NB4 (cell line): Measurements from ENCODE around the gene CALML6.

ENCODE experiments used
- DNase-seq: peaks from one replicate; pipeline ENCODE4 v3.0.0; 2010; ENCODE audit warnings: low read depth
- H3K4me3 ChIP-seq: one replicate; pipeline ENCODE4 v1.5.1; 2011; ENCODE audit warnings: mild to moderate bottlenecking, low read depth, low read length, moderate library complexity
- MYC ChIP-seq: IDR thresholded peaks from 2 replicates; pipeline ENCODE4 v1.6.1; 2011; ENCODE audit warnings: low read depth, low read length
- POLR2A ChIP-seq: IDR thresholded peaks from 2 replicates; pipeline ENCODE4 v1.6.1; 2011; ENCODE audit warnings: mild to moderate bottlenecking; ENCODE audit not compliant: insufficient read length; ENCODE audit errors: extremely low read depth
- TF ChIP-seq, protein P1 (sequence below): IDR thresholded peaks from one replicate; pipeline ENCODE4 v1.5.1; 2012; ENCODE audit warnings: low read depth, low read length
- TF ChIP-seq, protein P2 (sequence below): IDR thresholded peaks from 2 replicates; pipeline ENCODE4 v1.6.1; 2011; ENCODE audit warnings: low read depth, low read length

CALML6 gene

DNA sequence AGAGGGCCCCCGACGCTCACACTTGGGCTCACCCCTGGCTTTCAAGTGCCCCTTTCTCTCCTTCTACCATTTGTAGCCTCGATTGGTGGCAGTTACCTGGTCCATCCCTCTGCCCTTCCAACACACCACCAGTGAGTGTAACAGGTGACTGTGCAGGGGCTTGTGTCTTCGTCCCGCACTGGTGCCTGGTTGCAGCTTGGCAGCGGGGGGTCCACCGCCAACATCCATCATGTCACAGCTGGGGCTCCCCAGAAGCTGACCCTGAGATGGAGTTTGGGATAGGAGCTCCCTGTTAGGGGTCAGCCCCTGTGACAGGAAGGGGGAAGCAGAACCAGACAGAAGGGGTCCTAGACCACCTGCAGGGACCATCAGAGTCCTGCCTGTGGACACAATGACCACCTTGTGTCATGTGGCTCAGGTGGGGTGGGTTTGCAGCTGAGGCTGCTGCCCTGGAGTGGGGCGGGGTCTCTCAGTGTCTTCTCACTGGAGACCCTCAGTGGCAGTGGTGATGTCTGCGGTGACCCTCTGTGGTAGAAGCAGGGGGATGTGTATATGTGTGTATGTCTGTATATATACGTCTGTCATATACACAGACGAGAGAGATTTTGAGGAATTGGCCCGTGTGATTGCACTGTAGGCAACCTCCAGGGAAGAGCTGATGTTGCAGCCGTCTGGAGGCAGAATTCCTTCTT is 3.6 kb upstream of the CALML6 start:
- H3K4me3 ChIP-seq, result no peak overlapping the region
- TF ChIP-seq MYC, result no peak
- TF ChIP-seq, protein P1, sequence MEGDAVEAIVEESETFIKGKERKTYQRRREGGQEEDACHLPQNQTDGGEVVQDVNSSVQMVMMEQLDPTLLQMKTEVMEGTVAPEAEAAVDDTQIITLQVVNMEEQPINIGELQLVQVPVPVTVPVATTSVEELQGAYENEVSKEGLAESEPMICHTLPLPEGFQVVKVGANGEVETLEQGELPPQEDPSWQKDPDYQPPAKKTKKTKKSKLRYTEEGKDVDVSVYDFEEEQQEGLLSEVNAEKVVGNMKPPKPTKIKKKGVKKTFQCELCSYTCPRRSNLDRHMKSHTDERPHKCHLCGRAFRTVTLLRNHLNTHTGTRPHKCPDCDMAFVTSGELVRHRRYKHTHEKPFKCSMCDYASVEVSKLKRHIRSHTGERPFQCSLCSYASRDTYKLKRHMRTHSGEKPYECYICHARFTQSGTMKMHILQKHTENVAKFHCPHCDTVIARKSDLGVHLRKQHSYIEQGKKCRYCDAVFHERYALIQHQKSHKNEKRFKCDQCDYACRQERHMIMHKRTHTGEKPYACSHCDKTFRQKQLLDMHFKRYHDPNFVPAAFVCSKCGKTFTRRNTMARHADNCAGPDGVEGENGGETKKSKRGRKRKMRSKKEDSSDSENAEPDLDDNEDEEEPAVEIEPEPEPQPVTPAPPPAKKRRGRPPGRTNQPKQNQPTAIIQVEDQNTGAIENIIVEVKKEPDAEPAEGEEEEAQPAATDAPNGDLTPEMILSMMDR, result no peak
- TF ChIP-seq, protein P2, sequence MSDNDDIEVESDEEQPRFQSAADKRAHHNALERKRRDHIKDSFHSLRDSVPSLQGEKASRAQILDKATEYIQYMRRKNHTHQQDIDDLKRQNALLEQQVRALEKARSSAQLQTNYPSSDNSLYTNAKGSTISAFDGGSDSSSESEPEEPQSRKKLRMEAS, result no peak
- TF ChIP-seq POLR2A, result no peak
- no peak for DNase-seq

DNA sequence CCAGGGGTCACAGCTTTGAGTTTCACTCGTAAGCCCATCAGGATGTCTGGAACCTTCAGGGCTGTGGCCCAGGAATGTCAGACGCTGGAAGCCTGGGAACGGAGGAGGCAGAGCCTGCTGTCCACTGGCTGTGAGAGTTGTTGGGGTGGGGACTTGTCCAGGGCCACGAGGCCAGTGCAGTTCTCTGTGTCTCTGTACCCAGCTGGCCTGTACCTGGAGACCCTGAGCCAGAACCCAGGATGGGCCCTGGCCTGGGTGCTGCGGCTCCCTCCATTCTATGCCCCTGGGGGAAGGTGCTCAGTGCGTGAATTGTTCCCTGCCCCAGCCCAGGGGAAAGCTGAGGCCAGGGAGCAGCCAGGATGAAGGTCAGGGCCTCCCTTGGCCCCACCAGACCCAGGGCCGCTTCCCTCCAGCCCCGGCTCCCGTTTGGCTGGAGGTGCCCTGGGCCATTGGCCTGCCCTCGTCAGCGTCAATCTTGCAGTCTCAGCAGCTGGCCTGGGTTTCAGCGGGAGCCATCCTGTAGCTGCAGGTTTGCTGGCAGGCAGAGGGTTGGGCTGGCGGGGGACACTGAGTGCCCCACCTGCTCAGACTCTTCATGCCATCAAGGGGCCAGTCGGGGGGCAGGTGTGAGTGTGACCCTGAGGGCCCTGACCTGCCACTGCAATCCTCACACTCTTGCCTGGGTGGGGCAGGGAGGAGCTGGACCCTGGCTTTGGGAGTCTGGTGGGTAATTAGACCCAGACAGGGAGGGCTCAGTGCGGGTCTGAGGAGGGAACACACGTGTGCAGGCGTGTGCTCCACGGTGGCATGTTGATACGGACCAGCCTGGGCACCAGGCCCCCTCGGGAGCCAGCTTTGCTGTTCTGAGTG is 724 bp upstream of the CALML6 start:
- TF ChIP-seq, protein P1, result no peak
- TF ChIP-seq MYC (no peak), POLR2A (no peak)
- TF ChIP-seq, protein P2, result no peak
- DNase-seq, result no peak
- no peak overlapping the region for H3K4me3 ChIP-seq

DNA sequence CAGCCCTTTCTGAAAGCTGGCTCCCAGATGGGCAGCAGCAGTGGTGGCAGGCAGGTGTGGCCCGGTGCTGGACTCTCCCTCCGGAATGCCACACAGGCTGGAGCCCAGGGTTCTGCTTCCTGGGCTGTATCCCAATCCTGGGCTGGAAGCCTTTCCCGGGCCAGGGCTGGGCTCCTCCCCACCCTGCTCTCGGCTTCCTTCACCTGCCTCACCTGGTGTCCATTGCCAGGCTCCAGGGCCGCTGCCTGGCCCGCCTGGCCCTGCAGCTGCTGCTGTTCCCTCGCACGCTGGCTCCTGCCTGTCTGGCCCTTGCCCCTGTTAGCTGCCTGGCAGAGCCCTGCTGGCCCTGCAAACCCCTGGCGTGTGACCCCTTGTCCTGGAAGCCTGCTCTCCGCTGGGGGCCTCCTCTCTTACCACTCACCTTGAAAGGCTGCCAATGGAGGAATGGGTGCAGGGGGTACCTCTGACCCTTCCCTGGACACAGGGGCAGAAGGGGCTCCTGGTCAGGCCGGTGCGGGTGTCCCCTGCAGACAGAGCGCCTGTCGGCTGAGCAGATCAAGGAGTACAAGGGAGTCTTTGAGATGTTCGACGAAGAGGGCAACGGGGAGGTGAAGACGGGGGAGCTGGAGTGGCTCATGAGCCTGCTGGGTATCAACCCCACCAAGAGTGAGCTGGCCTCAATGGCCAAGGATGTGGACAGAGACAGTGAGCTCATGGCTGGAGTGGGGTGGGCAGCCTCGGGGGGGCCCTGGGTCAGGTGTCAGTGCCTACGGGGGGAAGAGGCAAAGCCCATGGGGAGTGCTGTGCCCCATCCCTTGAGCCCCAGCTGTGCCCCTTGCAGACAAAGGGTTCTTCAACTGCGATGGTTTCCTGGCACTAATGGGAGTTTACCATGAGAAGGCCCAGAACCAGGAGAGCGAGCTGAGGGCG is 1.1 kb downstream of the CALML6 start:
- no peak for DNase-seq
- no peak overlapping the region for H3K4me3 ChIP-seq
- TF ChIP-seq POLR2A (no peak), MYC (no peak)
- TF ChIP-seq, protein P2, result no peak
- TF ChIP-seq, protein P1, result no peak

DNA sequence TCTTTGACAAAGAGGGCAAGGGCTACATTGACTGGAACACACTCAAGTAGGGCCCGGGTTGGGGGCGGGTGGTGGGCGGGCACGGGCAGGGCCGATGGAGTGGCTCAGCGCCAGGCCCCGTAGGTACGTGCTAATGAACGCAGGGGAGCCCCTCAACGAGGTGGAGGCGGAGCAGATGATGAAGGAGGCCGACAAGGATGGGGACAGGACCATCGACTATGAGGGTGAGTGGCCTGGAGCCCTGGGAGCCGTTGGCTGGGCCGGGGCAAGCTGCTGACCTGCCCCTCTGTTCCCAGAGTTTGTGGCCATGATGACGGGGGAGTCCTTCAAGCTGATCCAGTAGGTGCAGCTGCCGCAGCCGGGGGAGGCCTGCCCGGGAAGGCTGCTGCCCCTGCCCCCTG is 1.8 kb downstream of the CALML6 start:
- H3K4me3 ChIP-seq, result no peak overlapping the region
- TF ChIP-seq, protein P2, result no peak
- TF ChIP-seq, protein P1, result no peak
- TF ChIP-seq POLR2A (no peak), MYC (no peak)
- DNase-seq, result no peak

DNA sequence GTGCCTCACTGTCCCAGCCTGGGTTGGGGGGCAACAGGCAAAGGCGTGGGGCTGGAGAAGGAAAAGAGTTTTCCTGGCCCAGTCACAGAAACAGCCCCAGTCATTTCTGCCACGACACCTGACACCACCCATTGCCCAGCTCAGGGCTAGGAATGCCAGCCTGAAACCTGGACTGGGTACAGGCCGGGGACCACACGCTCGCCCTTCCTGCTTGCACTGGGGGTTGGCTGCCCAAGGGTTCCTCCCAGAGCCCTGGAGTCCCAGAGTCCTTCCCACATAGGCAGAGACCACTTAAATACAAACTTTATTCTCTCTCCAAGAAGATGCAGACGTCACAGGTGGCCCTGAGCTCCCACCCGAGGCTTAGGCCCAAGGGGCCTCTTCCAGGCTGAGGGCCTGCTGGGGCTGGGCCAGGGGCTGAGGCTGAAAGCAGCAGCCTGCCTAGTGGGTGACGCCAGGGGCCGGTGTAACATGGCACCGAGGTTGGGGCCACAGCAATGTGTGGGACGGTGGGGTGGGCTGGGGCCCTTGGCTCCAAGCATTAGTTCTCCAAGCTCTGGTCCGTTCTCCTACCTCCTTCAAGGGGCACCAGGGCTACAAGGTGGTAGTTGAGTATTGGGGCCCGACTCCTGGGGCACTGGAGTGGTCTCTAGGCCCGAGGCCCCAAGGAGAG is 2.4 kb downstream of the CALML6 start:
- TF ChIP-seq, protein P1, result no peak
- TF ChIP-seq, protein P2, result no peak
- TF ChIP-seq MYC (no peak), POLR2A (no peak)
- no peak for DNase-seq

More for the DNA sequence above, 2.4 kb downstream of the CALML6 start:
- no peak overlapping the region for H3K4me3 ChIP-seq
